Measurements from ENCODE around the gene SYS1.

Gene SYS1

GRCh38 chr20:45358282-45359068 is 4.5 kb upstream of the SYS1 start:
- no peak for ATAC-seq

DNA sequence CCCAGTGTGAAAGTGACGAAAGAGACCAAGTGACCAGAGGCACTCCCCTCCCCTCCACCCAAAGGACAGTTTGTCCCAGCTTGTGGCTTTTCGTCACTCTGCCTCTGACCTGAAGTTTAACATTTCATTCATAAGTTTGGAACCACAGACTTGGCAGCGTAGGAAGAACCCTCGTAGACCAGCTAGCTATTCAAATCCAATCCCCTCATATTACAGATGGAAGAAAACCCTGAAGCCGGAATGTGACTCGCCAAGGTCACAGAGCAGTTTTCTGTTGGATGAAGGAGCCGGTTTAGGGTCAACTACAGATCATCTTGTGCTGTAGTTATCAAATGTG is 3.9 kb upstream of the SYS1 start:
- no peak for ATAC-seq

DNA sequence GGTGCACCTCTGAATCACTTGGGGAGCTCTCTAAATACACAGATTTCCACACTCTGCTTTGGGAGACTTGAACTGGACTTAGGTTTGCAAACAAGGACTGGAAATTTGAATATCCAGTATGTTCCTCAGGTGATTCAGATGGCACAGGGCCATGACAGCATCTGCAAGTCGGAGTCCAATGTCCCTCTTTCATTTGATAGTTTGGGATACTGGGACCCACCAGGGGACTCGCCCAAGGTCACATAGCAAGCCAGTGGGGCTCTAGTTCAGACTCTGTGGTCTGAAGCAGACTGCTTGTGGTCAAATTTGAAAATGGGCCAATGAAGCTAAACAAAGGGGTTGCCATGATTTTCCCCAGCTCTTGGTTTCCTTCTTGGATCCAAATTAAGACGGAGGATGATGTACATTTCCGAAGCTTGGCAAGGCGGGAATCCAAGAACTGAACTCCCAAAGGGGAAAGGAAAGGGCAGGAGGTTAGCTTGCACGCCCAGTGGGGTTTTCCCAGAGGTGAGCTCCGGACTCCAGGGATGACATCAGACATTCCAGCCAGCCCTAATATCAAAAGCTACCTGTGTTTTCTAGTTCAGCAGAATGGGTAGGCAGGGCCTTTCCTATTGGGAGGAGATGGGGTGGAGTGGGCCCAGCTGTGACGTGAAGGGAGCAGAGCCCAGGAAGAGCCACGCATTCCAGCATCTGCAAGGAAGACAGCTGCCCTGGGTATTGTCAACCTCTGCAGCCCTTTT is 3.4 kb upstream of the SYS1 start:
- no peak for ATAC-seq

DNA sequence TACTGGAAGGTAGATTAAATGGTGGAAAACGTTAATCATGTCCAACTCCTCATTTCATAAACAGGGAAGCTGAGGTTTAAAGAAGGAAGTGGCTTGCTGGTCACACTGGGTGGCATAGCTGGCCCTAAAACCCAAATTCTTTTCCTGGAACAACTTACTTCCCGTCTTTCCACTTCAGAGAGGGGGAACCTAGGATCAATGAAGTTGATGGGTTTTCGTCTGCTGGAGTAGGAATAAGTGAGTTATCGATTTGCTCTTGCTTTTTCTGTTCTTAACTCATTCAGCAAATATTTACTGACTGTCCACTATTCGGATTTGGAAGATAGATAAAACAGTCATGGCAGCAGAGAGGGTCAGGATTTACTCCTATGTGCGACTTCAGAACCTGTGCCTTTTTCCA is 1.2 kb upstream of the SYS1 start:
- no peak for ATAC-seq

DNA sequence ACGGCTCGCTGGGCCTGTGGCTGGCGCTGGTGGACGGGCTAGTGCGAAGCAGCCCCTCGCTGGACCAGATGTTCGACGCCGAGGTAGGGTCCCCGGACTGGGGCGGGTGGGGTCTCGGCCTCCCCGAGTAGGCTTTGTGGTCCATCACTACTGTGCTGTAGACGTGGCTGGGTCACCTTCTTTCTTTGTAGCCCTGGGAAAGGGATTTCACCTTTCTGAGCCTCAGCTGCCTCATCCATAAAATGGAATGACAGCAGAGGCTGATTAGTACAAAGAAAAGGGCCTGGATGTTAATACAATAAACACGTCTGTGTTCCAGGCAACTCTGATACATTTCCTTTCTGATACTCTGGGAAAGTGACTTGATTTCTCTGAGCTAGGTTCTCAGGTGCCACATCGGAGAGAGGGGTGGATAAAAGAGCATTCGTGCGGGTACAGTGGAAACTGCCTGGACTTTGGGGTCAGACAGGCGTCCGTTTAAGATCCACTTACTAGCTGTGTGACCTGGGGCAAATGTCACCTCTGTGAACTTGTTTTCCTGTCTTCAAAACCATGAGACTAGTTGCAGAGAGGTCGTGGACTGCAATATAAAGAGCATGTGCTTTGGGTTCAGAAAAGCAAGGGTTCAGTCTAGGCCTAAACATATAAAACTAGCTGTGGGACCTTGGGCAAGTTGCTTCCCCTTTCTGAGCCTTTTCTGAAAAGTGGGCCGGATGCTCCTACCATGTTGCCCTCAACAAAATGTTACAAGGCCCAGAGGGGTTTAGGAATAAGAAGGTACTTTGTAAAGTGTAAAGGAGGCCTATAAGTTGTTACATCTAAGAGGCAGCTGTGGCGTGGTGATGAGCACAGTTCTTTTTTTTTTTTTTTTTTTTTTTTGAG is 896 bp downstream of the SYS1 start:
- no peak for ATAC-seq

GRCh38 chr20:45365444-45365970 is 2.6 kb downstream of the SYS1 start:
- ATAC-seq: no peak

- no peak for ATAC-seq
These were observed 3.2 kb downstream of the SYS1 start for GRCh38 chr20:45366192-45366591.

GRCh38 chr20:45366631-45367030 is 3.7 kb downstream of the SYS1 start:
- ATAC-seq: no peak

- no peak for ATAC-seq
These were observed 4.2 kb downstream of the SYS1 start for GRCh38 chr20:45367126-45367525.

DNA sequence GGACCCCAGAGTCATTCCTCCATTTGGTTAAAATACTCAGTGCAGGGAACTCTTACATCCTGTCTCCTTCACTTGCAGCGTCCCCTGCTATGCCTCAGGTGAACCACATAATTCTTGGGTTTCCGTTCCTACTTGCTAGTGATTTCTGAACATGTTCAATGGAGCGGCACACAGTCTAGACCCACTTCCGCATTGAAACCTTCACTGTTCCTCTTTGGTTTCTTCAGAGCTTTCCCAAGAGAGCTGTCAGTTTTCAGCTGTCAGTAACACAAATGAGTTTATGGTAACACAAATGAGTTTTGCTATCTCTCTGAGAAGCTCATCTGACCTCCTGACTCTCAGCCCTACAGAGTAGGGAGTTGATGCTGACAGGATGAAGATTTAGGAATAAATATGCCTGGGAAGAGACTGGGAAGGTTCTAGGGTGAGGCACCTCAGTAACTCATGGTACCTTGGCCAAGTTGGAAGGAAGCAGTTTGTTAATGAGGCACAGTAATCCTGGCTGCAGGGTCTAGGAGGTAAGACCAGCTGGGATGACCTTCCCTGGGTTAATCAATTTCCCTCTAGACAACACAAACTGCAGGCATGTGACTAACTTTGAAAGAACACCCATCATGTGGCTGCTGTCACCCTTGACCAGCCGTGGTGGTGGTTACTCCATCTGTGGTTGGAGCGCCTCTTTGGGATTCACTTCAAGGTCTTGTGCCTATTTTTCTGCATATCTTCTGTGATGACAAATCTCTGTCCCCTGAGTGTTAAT is 5.4 kb downstream of the SYS1 start:
- ATAC-seq: peak; percentile 47 to 51

- no peak for ATAC-seq
These were observed 7.7 kb downstream of the SYS1 start for GRCh38 chr20:45370571-45371160.

- no peak for ATAC-seq
These were observed 9.3 kb downstream of the SYS1 start for GRCh38 chr20:45372241-45372640.

DNA sequence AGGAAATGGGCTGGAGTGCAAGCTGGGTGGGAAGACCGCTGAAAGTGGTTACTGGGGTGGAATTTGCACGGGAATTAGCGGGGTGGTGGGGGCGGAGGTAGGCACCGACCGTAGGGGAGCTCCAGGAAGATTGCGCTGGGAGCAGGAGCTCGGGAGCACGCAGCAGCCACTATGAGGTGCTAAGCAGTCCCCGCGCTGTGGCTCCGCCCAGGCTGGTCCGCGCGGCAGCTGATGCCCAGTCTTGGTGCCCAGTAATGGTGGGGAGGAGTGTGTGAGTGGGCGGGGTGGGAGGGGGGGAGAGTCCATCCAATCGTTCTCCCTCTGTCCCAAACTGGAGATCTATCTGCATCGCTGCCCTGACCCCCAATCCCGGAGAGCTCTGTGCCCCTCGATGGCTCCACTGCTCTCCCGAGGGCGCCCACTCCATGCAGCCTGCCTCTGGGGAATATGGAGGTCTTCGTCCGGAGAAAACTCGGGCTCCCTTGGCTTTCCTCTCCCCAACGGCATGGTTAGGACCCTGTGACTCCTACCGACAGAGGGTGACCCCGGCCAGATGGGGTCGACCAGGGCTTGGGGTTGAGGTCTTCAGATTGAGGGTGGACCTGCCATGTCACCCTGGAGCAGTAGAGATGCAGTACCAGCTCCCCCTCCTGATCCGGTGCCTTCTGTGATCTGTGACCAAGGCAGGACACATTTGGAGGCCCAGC is 9.8 kb downstream of the SYS1 start:
- no peak for ATAC-seq

DNA sequence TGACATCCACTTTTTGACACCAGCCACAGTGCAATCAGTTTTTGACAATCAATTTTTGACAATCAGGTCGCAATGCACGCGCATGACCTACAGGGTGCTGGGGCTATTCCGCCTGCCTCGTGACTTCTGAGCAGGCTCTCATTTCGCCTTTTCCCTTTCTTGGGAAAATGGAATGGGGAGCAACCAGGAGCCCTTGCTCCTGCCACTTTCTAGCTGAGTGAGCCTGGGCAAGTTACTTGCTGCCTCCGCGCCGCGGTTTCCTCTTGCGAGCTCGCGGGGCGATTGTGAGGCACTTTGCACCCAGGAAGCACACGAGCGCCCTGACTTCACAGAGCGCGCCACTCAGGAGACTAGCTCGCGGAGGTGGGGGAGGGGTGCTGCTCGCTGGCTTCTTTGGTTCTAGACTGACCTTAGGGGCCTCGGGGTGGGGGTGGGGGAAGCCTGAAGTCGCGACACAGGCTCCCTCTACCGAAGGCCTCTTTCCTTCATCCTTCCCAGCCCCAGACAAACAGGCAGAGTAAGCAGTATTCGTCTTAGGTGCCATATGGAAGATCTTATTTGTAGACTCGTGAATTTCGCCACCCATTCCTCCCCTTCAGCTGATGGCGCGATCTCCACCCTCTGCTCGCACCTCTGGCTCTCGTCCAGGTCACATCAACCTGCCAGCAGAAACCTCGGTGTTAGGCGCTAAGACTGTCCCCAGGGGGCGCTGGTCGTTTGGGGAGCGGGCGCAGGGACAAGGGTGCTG is 10.6 kb downstream of the SYS1 start:
- peak; percentile 92 to 96 for ATAC-seq

DNA sequence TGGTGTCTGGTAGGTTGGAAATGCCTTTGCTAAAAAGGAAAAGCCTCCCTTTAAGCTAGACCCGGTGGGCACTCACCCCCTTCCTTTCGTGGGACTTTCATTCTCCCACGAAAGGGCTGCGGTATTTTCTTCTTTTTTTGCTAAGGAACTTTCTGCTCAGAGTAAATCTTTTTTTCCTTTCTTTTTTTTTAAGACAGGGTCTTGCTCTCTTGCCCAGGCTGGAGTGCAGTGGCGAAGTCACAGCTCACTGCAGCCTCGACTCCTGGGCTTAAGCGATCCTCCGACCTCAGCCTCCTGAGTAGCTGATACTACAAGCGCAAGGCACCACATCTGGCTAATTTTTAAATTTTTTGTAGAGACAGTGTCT is 11.1 kb downstream of the SYS1 start:
- ATAC-seq: no peak

DNA sequence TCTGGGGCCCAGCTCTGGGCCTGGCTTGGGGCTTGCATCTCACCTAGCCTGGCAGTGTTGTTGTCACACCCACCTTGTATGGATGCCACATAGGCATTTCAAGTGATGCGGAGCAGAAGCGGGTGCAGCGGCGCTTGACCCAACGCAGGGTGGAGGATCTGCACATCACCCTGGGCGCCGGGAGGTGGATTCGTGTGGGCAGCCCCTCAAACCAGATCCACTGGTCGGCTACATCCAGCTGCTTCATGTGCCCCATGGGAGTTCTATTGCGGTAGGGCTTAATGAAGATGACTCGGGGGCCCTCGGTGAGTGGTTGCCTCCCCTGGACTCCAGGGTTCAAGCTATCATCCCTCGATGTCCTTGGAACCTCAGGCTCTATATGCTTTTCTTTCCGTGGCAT is 12.0 kb downstream of the SYS1 start:
- ATAC-seq: no peak

GRCh38 chr20:45377269-45377668 is 14.3 kb downstream of the SYS1 start:
- no peak for ATAC-seq

GRCh38 chr20:45378191-45378590 is 15.2 kb downstream of the SYS1 start, which contains the start of gene TP53TG5:
Gene TP53TG5 (minus strand): TSS chr20:45378325. CDS start chr20:45378236, 89 bp downstream.
- no peak for ATAC-seq

- peak in 1 of 2 donors; percentile 17 for ATAC-seq
These were observed 24.3 kb downstream of the SYS1 start for GRCh38 chr20:45387274-45387673.

DNA sequence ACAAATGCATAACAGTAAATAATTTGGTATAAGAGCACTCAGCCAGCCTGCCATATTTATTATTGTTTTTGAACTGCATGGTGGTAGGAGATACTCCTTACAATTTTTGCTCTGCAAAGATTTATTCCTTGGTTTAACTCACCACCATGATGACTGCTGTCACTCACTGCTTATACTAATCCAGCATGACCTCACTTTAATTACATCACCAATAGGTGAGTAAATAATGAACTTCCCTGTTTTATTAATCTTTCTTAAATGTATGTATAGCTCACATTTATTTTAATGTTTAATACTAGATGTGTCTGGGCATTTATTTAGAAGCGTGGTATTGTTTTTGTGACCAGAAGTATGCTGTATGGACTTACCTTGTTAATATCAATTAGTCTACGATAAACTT is 28.0 kb downstream of the SYS1 start:
- no peak for ATAC-seq

DNA sequence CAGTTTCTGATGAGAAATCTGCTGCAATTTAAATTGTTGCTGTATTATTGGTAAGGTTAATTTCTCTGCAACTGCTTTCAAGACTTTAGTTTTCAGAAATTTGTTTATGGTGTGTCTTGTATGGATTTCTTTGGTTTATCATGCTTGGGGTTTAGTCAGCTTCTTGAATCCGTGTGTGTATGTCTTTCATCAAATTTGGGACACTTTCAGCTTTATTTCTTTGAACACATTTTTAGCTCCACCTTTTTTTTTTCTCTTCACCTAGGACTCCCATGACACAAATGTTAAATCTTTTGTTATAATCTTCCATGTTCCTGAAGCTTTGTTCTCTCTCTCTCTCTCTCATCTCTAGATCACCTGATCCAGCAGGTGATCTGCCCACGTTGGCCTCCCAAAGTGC is 28.6 kb downstream of the SYS1 start:
- ATAC-seq: no peak
